ENCODE data around the gene C7orf33. TPM values are rescaled to one million over a fixed set of nuclear protein-coding genes. Genes with fewer than 3 reads are reported as not detected.

The C7orf33 gene
- total RNA-seq, 1 experiment from 2014 or later, result not detected

Other genes with a start within 250 kb of the C7orf33 start
- 39.1 and 59.9 TPM in 2 replicates for gene CUL1, start 108.1 kb downstream of the C7orf33 start, total RNA-seq (2014; rRNA removed; shearing (Covaris generic))